GM18505 (cell line): ENCODE measurements around the gene CCDC93.

Experiments
- ATAC-seq: cut with Tn5 transposase; IDR thresholded peaks from one replicate; pipeline ENCODE4 v1.9.1; 2021; ENCODE audit not compliant: unreplicated experiment
- POLR2A ChIP-seq: IDR thresholded peaks from 4 replicates; pipeline ENCODE4 v1.6.1; 2011; ENCODE audit warnings: borderline replicate concordance; ENCODE audit not compliant: insufficient read depth, insufficient read length; ENCODE audit errors: extremely low read depth

CCDC93 gene

DNA sequence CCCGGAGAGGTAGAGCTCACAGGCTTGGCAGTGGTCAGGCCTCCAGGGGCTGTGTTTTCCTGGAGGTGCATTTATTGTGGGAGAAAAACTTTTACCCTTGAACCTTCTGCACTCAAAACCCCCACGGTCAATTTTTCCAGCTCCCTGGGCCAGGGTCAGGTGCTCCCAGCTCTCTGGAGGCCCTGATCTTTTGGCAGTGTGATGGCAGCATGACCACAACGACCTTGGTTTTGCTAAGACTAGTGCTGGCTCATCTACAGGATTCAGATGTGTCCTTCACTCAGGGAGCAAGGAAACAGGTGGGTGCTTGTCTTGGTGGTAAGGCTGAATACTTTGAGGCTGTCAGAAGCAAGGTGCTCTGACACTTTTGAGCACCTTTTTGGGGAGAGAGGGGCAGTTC is 92.3 kb downstream of the CCDC93 start:
- no peak for TF ChIP-seq POLR2A
- ATAC-seq, result no peak

DNA sequence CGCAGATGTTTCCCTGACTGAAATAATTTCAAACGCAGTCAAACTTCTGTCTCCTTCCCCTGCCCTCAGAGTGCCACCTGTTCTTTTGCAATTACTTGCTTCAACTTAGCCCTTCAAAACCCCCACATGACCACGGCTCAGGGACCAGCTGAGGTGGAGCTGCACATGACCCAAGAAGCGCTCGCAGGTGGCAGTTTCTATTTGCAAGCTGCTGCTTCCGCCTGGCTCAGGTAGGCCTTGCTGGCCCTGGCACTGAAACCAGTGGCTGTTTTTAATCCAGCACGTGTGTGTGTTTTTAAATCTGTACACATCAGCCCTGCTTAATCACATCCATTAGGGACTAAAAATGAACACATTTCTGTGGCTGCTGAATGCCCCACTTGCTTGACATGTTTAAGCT is 95.3 kb downstream of the CCDC93 start:
- no peak for ATAC-seq
- no peak for TF ChIP-seq POLR2A

DNA sequence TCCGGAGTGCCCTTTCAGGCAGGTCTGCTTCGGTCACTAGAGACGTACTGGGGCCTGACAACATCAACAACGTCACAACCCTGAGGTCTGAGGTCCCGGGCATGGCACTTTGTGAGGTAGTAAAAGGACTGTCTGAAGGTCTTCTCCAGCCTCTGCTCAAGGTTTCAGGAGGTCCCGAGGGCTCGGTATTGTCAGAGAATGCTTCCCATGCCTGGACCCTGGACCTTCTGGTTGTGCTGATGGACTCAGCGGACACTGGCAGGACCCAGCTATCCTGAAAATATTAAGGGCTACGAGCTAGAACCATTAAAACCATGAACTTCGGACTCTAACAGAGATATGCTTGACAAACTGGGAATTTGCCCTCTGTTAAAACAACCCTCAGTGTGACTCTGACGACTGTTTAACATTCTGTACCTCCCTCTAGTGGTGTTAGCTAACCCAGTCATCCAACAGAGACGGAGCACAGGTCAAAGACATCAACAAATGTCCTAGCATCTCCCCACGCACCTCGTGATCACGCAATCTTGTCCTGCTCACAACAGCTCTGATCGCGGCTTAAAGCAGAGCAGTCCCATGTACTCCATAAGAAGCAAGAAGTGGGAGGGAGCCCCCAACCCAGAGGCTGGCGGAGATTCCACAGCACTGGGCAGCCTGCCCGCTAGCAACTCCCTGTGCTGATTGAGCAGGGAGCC is 96.5 kb downstream of the CCDC93 start:
- TF ChIP-seq POLR2A, result no peak
- ATAC-seq, result no peak

DNA sequence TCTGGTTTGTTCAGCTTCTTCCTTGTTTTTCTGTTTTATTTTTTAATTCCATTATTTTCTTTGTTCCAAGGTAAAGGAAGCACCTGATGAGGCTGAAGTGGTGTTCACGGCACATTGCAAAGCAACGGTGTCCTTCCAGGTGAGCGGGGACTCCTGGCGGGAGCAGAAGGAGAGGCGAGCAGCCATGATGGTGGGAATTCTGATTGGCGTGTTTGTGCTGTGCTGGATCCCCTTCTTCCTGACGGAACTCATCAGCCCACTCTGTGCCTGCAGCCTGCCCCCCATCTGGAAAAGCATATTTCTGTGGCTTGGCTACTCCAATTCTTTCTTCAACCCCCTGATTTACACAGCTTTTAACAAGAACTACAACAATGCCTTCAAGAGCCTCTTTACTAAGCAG is 110.9 kb downstream of the CCDC93 start:
- TF ChIP-seq POLR2A, result no peak
- no peak for ATAC-seq

DNA sequence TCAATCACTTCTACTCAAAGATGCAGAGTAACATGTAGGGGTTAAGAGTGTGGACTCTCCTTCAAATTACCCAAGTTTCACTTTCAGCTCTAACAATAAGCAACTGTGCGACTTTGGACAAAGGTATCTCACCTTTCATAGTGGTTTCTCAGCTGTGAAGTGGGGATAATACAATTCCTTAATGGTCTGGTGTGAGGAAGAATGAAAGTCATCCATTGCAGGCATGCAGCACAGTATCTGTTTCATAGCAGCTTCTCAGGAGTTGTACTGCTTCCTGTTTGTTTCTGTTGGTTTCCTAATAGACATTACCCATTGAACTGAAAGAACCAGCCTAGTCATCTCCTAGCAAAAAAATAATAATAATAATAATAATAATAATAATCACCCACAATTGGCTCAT is 125.0 kb downstream of the CCDC93 start:
- TF ChIP-seq POLR2A, result no peak
- no peak for ATAC-seq

DNA sequence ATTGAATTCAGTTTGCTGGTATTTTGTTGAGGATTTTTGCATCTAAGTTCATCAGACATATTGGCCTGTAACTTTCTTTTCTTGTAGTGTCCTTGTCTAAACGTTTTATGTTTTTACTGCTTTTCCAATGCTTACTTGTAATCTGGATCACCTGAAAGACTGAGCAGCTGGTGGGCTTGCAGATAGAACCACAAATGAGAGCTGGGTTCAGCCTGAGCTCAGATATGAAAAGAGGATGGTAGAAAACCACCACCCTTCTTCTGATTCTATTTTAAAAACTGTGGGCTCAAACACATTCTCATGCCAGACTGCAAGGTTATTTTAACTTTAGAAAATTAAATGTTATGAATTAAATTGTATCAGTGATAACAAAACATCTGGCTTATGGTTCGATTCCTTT is 128.6 kb downstream of the CCDC93 start:
- no peak for TF ChIP-seq POLR2A
- ATAC-seq, result no peak

DNA sequence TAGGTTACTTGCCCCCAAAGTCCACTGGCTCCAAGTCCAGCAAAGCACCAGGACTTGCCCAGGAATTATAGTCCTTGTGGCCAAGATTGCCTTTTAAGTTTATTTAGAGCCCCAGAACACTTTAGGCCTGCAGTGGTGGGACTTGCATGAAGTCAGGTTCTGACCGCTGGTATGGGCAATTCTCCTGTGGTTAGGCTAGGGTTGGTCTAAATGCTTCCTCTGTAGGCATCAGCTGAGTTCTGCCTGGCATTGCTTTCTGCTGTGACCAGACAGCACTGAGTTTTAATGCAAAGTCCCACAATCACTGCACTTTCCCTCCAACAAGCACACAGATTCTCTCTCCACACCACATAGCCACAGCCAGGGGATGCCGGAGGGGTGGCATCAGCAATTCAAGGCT is 134.9 kb downstream of the CCDC93 start:
- TF ChIP-seq POLR2A, result no peak
- ATAC-seq, result no peak

DNA sequence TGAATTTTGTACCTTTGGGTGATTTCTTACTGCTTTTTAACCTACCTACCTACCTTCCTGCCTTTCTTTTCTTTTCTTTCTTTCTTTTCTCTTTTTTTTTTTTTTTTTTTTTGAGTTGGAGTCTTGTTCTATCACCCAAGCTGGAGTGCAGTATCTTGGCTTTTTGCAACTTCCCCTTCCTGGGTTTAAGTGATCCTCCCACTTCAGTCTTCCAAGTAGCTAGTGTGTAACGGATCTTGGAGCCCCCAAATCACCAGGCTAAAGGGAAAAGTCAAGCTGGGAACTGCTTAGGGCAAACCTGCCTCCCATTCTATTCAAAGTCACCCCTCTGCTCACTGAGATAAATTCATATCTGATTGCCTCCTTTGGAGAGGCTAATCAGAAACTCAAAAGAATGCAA is 138.1 kb downstream of the CCDC93 start:
- no peak for ATAC-seq
- no peak for TF ChIP-seq POLR2A
